ENCODE data around the gene GYPC.

Gene GYPC

GRCh38 chr2:126655500-126656430, at the start of gene GYPC:
GYPC (plus strand) TSS chr2:126656158; CDS start chr2:126656264, 106 bp downstream.
- H3K9ac ChIP-seq (ENCODE audit: low read depth in 1 of 2, low read length in 2 of 2) = peak within 1 kb of the TSS; percentile 72 to 73
- H3K4me3 ChIP-seq (ENCODE audit: low read depth in 1 of 2, low read length in 2 of 2) = peak within 1 kb of the TSS; percentile 77 to 84
- no peaks in the 10 kb centered on the region for H3K36me3 ChIP-seq (ENCODE audit: control insufficient read depth in 1 of 2, insufficient read depth in 2 of 2, low read length in 2 of 2)
- H3K9me3 ChIP-seq (ENCODE audit: control insufficient read depth in 1 of 2, low read length in 2 of 2) = no peaks in the 10 kb centered on the region
- peak within 1 kb of the TSS; percentile 88 for H3K27ac ChIP-seq (ENCODE audit: low read depth, low read length)
- H3K27me3 ChIP-seq (ENCODE audit: control insufficient read depth in 1 of 2, insufficient read depth in 2 of 2, low read length in 2 of 2) = no peaks in the 10 kb centered on the region
- H3K4me1 ChIP-seq (ENCODE audit: control insufficient read depth in 1 of 2, insufficient read depth in 2 of 2, low read length in 2 of 2) = peaks cover 12 to 35% of the 10 kb centered on the region in 2 donors

- H3K9ac ChIP-seq (ENCODE audit: low read depth in 1 of 2, low read length in 2 of 2) = no peak overlapping the region
- no peaks in the 10 kb centered on the region for H3K4me1 ChIP-seq (ENCODE audit: control insufficient read depth in 1 of 2, insufficient read depth in 2 of 2, low read length in 2 of 2)
- H3K36me3 ChIP-seq (ENCODE audit: control insufficient read depth in 1 of 2, insufficient read depth in 2 of 2, low read length in 2 of 2) = no peaks in the 10 kb centered on the region
- no peak overlapping the region for H3K27ac ChIP-seq (ENCODE audit: low read depth, low read length)
- no peak overlapping the region for H3K4me3 ChIP-seq (ENCODE audit: low read depth in 1 of 2, low read length in 2 of 2)
- no peaks in the 10 kb centered on the region for H3K27me3 ChIP-seq (ENCODE audit: control insufficient read depth in 1 of 2, insufficient read depth in 2 of 2, low read length in 2 of 2)
- H3K9me3 ChIP-seq (ENCODE audit: control insufficient read depth in 1 of 2, low read length in 2 of 2) = no peaks in the 10 kb centered on the region
Measured at GRCh38 chr2:126614524-126615227, 41.3 kb upstream of the GYPC start.

- no peaks in the 10 kb centered on the region for H3K36me3 ChIP-seq (ENCODE audit: control insufficient read depth in 1 of 2, insufficient read depth in 2 of 2, low read length in 2 of 2)
- no peaks in the 10 kb centered on the region for H3K4me1 ChIP-seq (ENCODE audit: control insufficient read depth in 1 of 2, insufficient read depth in 2 of 2, low read length in 2 of 2)
- no peak overlapping the region for H3K4me3 ChIP-seq (ENCODE audit: low read depth in 1 of 2, low read length in 2 of 2)
- H3K27ac ChIP-seq (ENCODE audit: low read depth, low read length) = no peak overlapping the region
- no peaks in the 10 kb centered on the region for H3K27me3 ChIP-seq (ENCODE audit: control insufficient read depth in 1 of 2, insufficient read depth in 2 of 2, low read length in 2 of 2)
- H3K9me3 ChIP-seq (ENCODE audit: control insufficient read depth in 1 of 2, low read length in 2 of 2) = peaks cover 0 to 5% of the 10 kb centered on the region in 2 donors
- H3K9ac ChIP-seq (ENCODE audit: low read depth in 1 of 2, low read length in 2 of 2) = no peak overlapping the region
Measured at GRCh38 chr2:126616606-126617069, 39.3 kb upstream of the GYPC start.

- H3K4me1 ChIP-seq (ENCODE audit: control insufficient read depth in 1 of 2, insufficient read depth in 2 of 2, low read length in 2 of 2) = no peaks in the 10 kb centered on the region
- H3K4me3 ChIP-seq (ENCODE audit: low read depth in 1 of 2, low read length in 2 of 2) = no peak overlapping the region
- no peaks in the 10 kb centered on the region for H3K36me3 ChIP-seq (ENCODE audit: control insufficient read depth in 1 of 2, insufficient read depth in 2 of 2, low read length in 2 of 2)
- no peaks in the 10 kb centered on the region for H3K27me3 ChIP-seq (ENCODE audit: control insufficient read depth in 1 of 2, insufficient read depth in 2 of 2, low read length in 2 of 2)
- peaks cover 0 to 5% of the 10 kb centered on the region in 2 donors for H3K9me3 ChIP-seq (ENCODE audit: control insufficient read depth in 1 of 2, low read length in 2 of 2)
- no peak overlapping the region for H3K27ac ChIP-seq (ENCODE audit: low read depth, low read length)
- no peak overlapping the region for H3K9ac ChIP-seq (ENCODE audit: low read depth in 1 of 2, low read length in 2 of 2)
Measured at GRCh38 chr2:126620302-126620701, 35.7 kb upstream of the GYPC start.

GRCh38 chr2:126623000-126623399, 33.0 kb upstream of the GYPC start:
- H3K36me3 ChIP-seq (ENCODE audit: control insufficient read depth in 1 of 2, insufficient read depth in 2 of 2, low read length in 2 of 2) = no peaks in the 10 kb centered on the region
- no peak overlapping the region for H3K4me3 ChIP-seq (ENCODE audit: low read depth in 1 of 2, low read length in 2 of 2)
- no peaks in the 10 kb centered on the region for H3K4me1 ChIP-seq (ENCODE audit: control insufficient read depth in 1 of 2, insufficient read depth in 2 of 2, low read length in 2 of 2)
- H3K9ac ChIP-seq (ENCODE audit: low read depth in 1 of 2, low read length in 2 of 2) = no peak overlapping the region
- no peaks in the 10 kb centered on the region for H3K27me3 ChIP-seq (ENCODE audit: control insufficient read depth in 1 of 2, insufficient read depth in 2 of 2, low read length in 2 of 2)
- H3K27ac ChIP-seq (ENCODE audit: low read depth, low read length) = no peak overlapping the region
- peaks cover 0 to 5% of the 10 kb centered on the region in 2 donors for H3K9me3 ChIP-seq (ENCODE audit: control insufficient read depth in 1 of 2, low read length in 2 of 2)

GRCh38 chr2:126627643-126628042, 28.3 kb upstream of the GYPC start:
- Histone ChIP-seq H3K9me3 (ENCODE audit: control insufficient read depth in 1 of 2, low read length in 2 of 2) (no peaks in the 10 kb centered on the region), H3K4me3 (ENCODE audit: low read depth in 1 of 2, low read length in 2 of 2) (no peak overlapping the region), H3K36me3 (ENCODE audit: control insufficient read depth in 1 of 2, insufficient read depth in 2 of 2, low read length in 2 of 2) (no peaks in the 10 kb centered on the region), H3K27ac (ENCODE audit: low read depth, low read length) (no peak overlapping the region), H3K27me3 (ENCODE audit: control insufficient read depth in 1 of 2, insufficient read depth in 2 of 2, low read length in 2 of 2) (peaks cover 0 to 3% of the 10 kb centered on the region in 2 donors), H3K9ac (ENCODE audit: low read depth in 1 of 2, low read length in 2 of 2) (no peak overlapping the region), H3K4me1 (ENCODE audit: control insufficient read depth in 1 of 2, insufficient read depth in 2 of 2, low read length in 2 of 2) (no peaks in the 10 kb centered on the region)

- no peaks in the 10 kb centered on the region for H3K9me3 ChIP-seq (ENCODE audit: control insufficient read depth in 1 of 2, low read length in 2 of 2)
- H3K36me3 ChIP-seq (ENCODE audit: control insufficient read depth in 1 of 2, insufficient read depth in 2 of 2, low read length in 2 of 2) = no peaks in the 10 kb centered on the region
- H3K4me3 ChIP-seq (ENCODE audit: low read depth in 1 of 2, low read length in 2 of 2) = no peak overlapping the region
- no peak overlapping the region for H3K9ac ChIP-seq (ENCODE audit: low read depth in 1 of 2, low read length in 2 of 2)
- H3K4me1 ChIP-seq (ENCODE audit: control insufficient read depth in 1 of 2, insufficient read depth in 2 of 2, low read length in 2 of 2) = no peaks in the 10 kb centered on the region
- peaks cover 0 to 3% of the 10 kb centered on the region in 2 donors for H3K27me3 ChIP-seq (ENCODE audit: control insufficient read depth in 1 of 2, insufficient read depth in 2 of 2, low read length in 2 of 2)
- no peak overlapping the region for H3K27ac ChIP-seq (ENCODE audit: low read depth, low read length)
Measured at GRCh38 chr2:126634273-126634861, 21.6 kb upstream of the GYPC start.

GRCh38 chr2:126635281-126635680, 20.7 kb upstream of the GYPC start:
- no peak overlapping the region for H3K9ac ChIP-seq (ENCODE audit: low read depth in 1 of 2, low read length in 2 of 2)
- no peaks in the 10 kb centered on the region for H3K4me1 ChIP-seq (ENCODE audit: control insufficient read depth in 1 of 2, insufficient read depth in 2 of 2, low read length in 2 of 2)
- H3K27me3 ChIP-seq (ENCODE audit: control insufficient read depth in 1 of 2, insufficient read depth in 2 of 2, low read length in 2 of 2) = peaks cover 0 to 3% of the 10 kb centered on the region in 2 donors
- H3K36me3 ChIP-seq (ENCODE audit: control insufficient read depth in 1 of 2, insufficient read depth in 2 of 2, low read length in 2 of 2) = no peaks in the 10 kb centered on the region
- H3K9me3 ChIP-seq (ENCODE audit: control insufficient read depth in 1 of 2, low read length in 2 of 2) = no peaks in the 10 kb centered on the region
- H3K27ac ChIP-seq (ENCODE audit: low read depth, low read length) = no peak overlapping the region
- no peak overlapping the region for H3K4me3 ChIP-seq (ENCODE audit: low read depth in 1 of 2, low read length in 2 of 2)

GRCh38 chr2:126635736-126636135, 20.2 kb upstream of the GYPC start:
- no peak overlapping the region for H3K9ac ChIP-seq (ENCODE audit: low read depth in 1 of 2, low read length in 2 of 2)
- peaks cover 0 to 3% of the 10 kb centered on the region in 2 donors for H3K27me3 ChIP-seq (ENCODE audit: control insufficient read depth in 1 of 2, insufficient read depth in 2 of 2, low read length in 2 of 2)
- H3K27ac ChIP-seq (ENCODE audit: low read depth, low read length) = no peak overlapping the region
- H3K36me3 ChIP-seq (ENCODE audit: control insufficient read depth in 1 of 2, insufficient read depth in 2 of 2, low read length in 2 of 2) = no peaks in the 10 kb centered on the region
- no peak overlapping the region for H3K4me3 ChIP-seq (ENCODE audit: low read depth in 1 of 2, low read length in 2 of 2)
- H3K9me3 ChIP-seq (ENCODE audit: control insufficient read depth in 1 of 2, low read length in 2 of 2) = no peaks in the 10 kb centered on the region
- H3K4me1 ChIP-seq (ENCODE audit: control insufficient read depth in 1 of 2, insufficient read depth in 2 of 2, low read length in 2 of 2) = no peaks in the 10 kb centered on the region

- no peaks in the 10 kb centered on the region for H3K36me3 ChIP-seq (ENCODE audit: control insufficient read depth in 1 of 2, insufficient read depth in 2 of 2, low read length in 2 of 2)
- H3K9me3 ChIP-seq (ENCODE audit: control insufficient read depth in 1 of 2, low read length in 2 of 2) = no peaks in the 10 kb centered on the region
- no peaks in the 10 kb centered on the region for H3K4me1 ChIP-seq (ENCODE audit: control insufficient read depth in 1 of 2, insufficient read depth in 2 of 2, low read length in 2 of 2)
- no peak overlapping the region for H3K4me3 ChIP-seq (ENCODE audit: low read depth in 1 of 2, low read length in 2 of 2)
- no peaks in the 10 kb centered on the region for H3K27me3 ChIP-seq (ENCODE audit: control insufficient read depth in 1 of 2, insufficient read depth in 2 of 2, low read length in 2 of 2)
- H3K27ac ChIP-seq (ENCODE audit: low read depth, low read length) = no peak overlapping the region
- H3K9ac ChIP-seq (ENCODE audit: low read depth in 1 of 2, low read length in 2 of 2) = no peak overlapping the region
Measured at GRCh38 chr2:126637386-126637785, 18.6 kb upstream of the GYPC start.
